DND-41 (cell line): Measurements from ENCODE around the gene FAM234A.

ENCODE experiments used
- ATAC-seq: fragments of 200-7000 bp; cut with Tn5 transposase; 3 replicates; pipeline ENCODE4 v1.9.1; 2021; ENCODE audit warnings: low read depth; ENCODE audit not compliant: insufficient read depth
- DNase-seq: peaks from one replicate; pipeline ENCODE4 v3.0.0-alpha.2; 2020
- H2AFZ ChIP-seq: 2 replicates; pipeline ENCODE4 v1.6.0; 2012; ENCODE audit warnings: low read depth, low read length
- H3K27ac ChIP-seq: 2 replicates; pipeline ENCODE4 v1.5.1; 2012; ENCODE audit warnings: low read length, inconsistent platforms
- H3K27me3 ChIP-seq: fragments of 200-600 bp; sonication (generic); 2 replicates; pipeline ENCODE4 v1.6.0; 2012; ENCODE audit warnings: low read length, mild to moderate bottlenecking, inconsistent platforms; ENCODE audit not compliant: insufficient read depth, poor library complexity
- H3K36me3 ChIP-seq: 2 replicates; pipeline ENCODE4 v1.5.1; 2012; ENCODE audit warnings: low read length, inconsistent platforms; ENCODE audit not compliant: insufficient read depth
- H3K4me1 ChIP-seq: 2 replicates; pipeline ENCODE4 v1.5.1; 2012; ENCODE audit warnings: mild to moderate bottlenecking, low read length; ENCODE audit not compliant: insufficient read depth
- H3K4me2 ChIP-seq: 2 replicates; pipeline ENCODE4 v1.6.0; 2012; ENCODE audit warnings: mild to moderate bottlenecking, moderate library complexity, low read length, inconsistent platforms; ENCODE audit not compliant: insufficient read depth
- H3K4me3 ChIP-seq, 2 experiments: fragments of 200-600 bp in 1 of 2; shearing (Covaris generic) in 1 of 2; 2 replicates each; pipeline ENCODE4 v1.5.1; 2012 to 2016; ENCODE audit warnings: inconsistent platforms in 2 of 2, low read length in 2 of 2, mild to moderate bottlenecking in 2 of 2, low read depth in 1 of 2, moderate library complexity in 1 of 2
- H3K79me2 ChIP-seq: 2 replicates; pipeline ENCODE4 v1.6.0; 2012; ENCODE audit warnings: low read length, inconsistent platforms; ENCODE audit not compliant: insufficient read depth
- H3K9ac ChIP-seq: 2 replicates; pipeline ENCODE4 v1.6.0; 2012; ENCODE audit warnings: low read depth, mild to moderate bottlenecking, inconsistent platforms, low read length, moderate library complexity
- H3K9me3 ChIP-seq: 2 replicates; pipeline ENCODE4 v1.5.1; 2012; ENCODE audit warnings: low read length, moderate library complexity, mild to moderate bottlenecking, inconsistent platforms; ENCODE audit not compliant: insufficient read depth, severe bottlenecking
- H4K20me1 ChIP-seq: 2 replicates; pipeline ENCODE4 v1.6.0; 2012; ENCODE audit warnings: low read length; ENCODE audit not compliant: insufficient read depth
- CTCF ChIP-seq: IDR thresholded peaks from 2 replicates; pipeline ENCODE4 v1.5.1; 2012; ENCODE audit warnings: borderline replicate concordance, low read length, moderate library complexity, mild to moderate bottlenecking; ENCODE audit not compliant: poor library complexity, severe bottlenecking; ENCODE audit errors: extremely low read depth
- EZH2 ChIP-seq: IDR thresholded peaks from 3 replicates; pipeline ENCODE4 v1.6.1; 2012; ENCODE audit warnings: borderline replicate concordance, low read depth, mild to moderate bottlenecking, moderate library complexity, low read length, inconsistent platforms; ENCODE audit not compliant: severe bottlenecking

FAM234A gene

GRCh38 chr16:252366-253337, 18.0 kb downstream of the FAM234A start:
- Histone ChIP-seq H3K4me3 (no peak overlapping the region), H4K20me1 (no peaks in the 10 kb centered on the region), H3K36me3 (peaks cover 27% of the 10 kb centered on the region), H2AFZ (no peak overlapping the region), H3K4me2 (no peak overlapping the region), H3K9ac (no peak overlapping the region), H3K27ac (no peak overlapping the region), H3K4me1 (no peaks in the 10 kb centered on the region), H3K9me3 (no peaks in the 10 kb centered on the region), H3K79me2 (no peaks in the 10 kb centered on the region), H3K27me3 (no peaks in the 10 kb centered on the region)
- TF ChIP-seq EZH2 (no peak), CTCF (no peak)
- DNase-seq (no peak), ATAC-seq (no peak)

- ATAC-seq: no peak
Observed at GRCh38 chr16:253833-254232, 19.2 kb downstream of the FAM234A start.

DNA sequence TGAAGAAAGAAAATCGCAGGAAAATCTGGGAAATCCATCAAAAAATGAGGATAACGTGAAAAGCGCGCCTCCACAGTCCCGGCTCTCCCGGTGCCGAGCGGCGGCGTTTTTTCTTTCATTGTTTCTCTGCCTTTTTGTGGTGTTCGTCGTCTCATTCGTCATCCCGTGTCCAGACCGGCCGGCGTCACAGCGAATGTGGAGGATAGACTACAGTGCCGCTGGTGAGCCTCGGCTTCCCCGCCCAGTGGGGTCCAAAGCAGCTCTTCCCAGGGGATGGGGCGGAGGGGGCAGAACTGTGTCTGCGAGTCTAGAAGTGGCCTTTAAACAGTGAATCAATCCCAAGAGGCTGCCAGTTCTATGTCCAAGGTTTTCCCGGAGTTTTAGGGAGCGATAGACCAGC, 19.8 kb downstream of the FAM234A start:
- H3K9me3 ChIP-seq: no peaks in the 10 kb centered on the region
- no peak overlapping the region for H2AFZ ChIP-seq
- H3K9ac ChIP-seq: no peak overlapping the region
- ATAC-seq (no peak), DNase-seq (no peak)
- peaks cover 26% of the 10 kb centered on the region for H3K36me3 ChIP-seq
- H3K4me1 ChIP-seq: no peaks in the 10 kb centered on the region
- H3K27ac ChIP-seq: no peak overlapping the region
- no peaks in the 10 kb centered on the region for H3K79me2 ChIP-seq
- no peaks in the 10 kb centered on the region for H3K27me3 ChIP-seq
- H3K4me3 ChIP-seq: no peak overlapping the region
- no peaks in the 10 kb centered on the region for H4K20me1 ChIP-seq
- H3K4me2 ChIP-seq: no peak overlapping the region
- TF ChIP-seq CTCF (no peak), EZH2 (no peak)

More at GRCh38 chr16:253833-254232, 19.2 kb downstream of the FAM234A start:
- H3K4me1 ChIP-seq: no peaks in the 10 kb centered on the region
- no peaks in the 10 kb centered on the region for H3K27me3 ChIP-seq
- no peak overlapping the region for H3K9ac ChIP-seq
- no peak overlapping the region for H3K27ac ChIP-seq
- H2AFZ ChIP-seq: no peak overlapping the region
- TF ChIP-seq EZH2 (no peak), CTCF (no peak)
- no peaks in the 10 kb centered on the region for H3K9me3 ChIP-seq
- DNase-seq: no peak
- H3K79me2 ChIP-seq: no peaks in the 10 kb centered on the region
- H3K4me3 ChIP-seq: no peak overlapping the region
- no peak overlapping the region for H3K4me2 ChIP-seq
- H4K20me1 ChIP-seq: no peaks in the 10 kb centered on the region
- H3K36me3 ChIP-seq: peaks cover 27% of the 10 kb centered on the region
